ENCODE measurements around the gene AIDA.
"Not testable (repeated sequence)": the region's sequence is repeated elsewhere in the genome, so short reads cannot be mapped to it uniquely, and the experiment has no call there.

AIDA gene

GRCh38 chr1:222694927-222695326 lies 17.4 kb downstream of the AIDA start:
- H3K27ac ChIP-seq, result no peak overlapping the region
- TF ChIP-seq Cebpa-rat (IDR thresholded peaks at IDR 0.05), result no peak
- no peaks in the 10 kb centered on the region for H3K4me1 ChIP-seq
- H3K4me2 ChIP-seq, result no peak overlapping the region
- H3K9ac ChIP-seq, result no peak overlapping the region
- H3K27me3 ChIP-seq, result no peaks in the 10 kb centered on the region
- H3K9me3 ChIP-seq, result no peaks in the 10 kb centered on the region
- no peak overlapping the region for H3K4me3 ChIP-seq
- H4K20me1 ChIP-seq, result peaks cover 9% of the 10 kb centered on the region
- peaks cover 27% of the 10 kb centered on the region for H3K36me3 ChIP-seq

GRCh38 chr1:222691016-222691415 lies 21.3 kb downstream of the AIDA start:
- Histone ChIP-seq H3K4me1 (no peaks in the 10 kb centered on the region), H4K20me1 (peaks cover 9% of the 10 kb centered on the region), H3K9me3 (no peaks in the 10 kb centered on the region), H3K4me2 (no peak overlapping the region), H3K4me3 (no peak overlapping the region), H3K36me3 (peaks cover 29% of the 10 kb centered on the region), H3K27ac (no peak overlapping the region), H3K27me3 (no peaks in the 10 kb centered on the region), H3K9ac (no peak overlapping the region)
- TF ChIP-seq Cebpa-rat (IDR thresholded peaks at IDR 0.05), result no peak

GRCh38 chr1:222680080-222680479 lies 32.2 kb downstream of the AIDA start:
- Histone ChIP-seq H3K27me3 (no peaks in the 10 kb centered on the region), H3K9ac (no peak overlapping the region), H3K9me3 (no peaks in the 10 kb centered on the region), H3K4me3 (no peak overlapping the region), H3K36me3 (peaks cover 36% of the 10 kb centered on the region), H4K20me1 (no peaks in the 10 kb centered on the region), H3K27ac (no peak overlapping the region), H3K4me2 (no peak overlapping the region), H3K4me1 (no peaks in the 10 kb centered on the region)
- TF ChIP-seq Cebpa-rat (IDR thresholded peaks at IDR 0.05), result no peak

GRCh38 chr1:222670110-222670509 lies 42.2 kb downstream of the AIDA start:
- Histone ChIP-seq H3K9ac (no peak overlapping the region), H3K4me3 (no peak overlapping the region), H3K4me2 (no peak overlapping the region), H4K20me1 (no peaks in the 10 kb centered on the region), H3K27ac (no peak overlapping the region), H3K36me3 (peaks cover 68% of the 10 kb centered on the region), H3K9me3 (no peaks in the 10 kb centered on the region), H3K27me3 (no peaks in the 10 kb centered on the region), H3K4me1 (no peaks in the 10 kb centered on the region)
- TF ChIP-seq Cebpa-rat (IDR thresholded peaks at IDR 0.05), result no peak

- H4K20me1 ChIP-seq, H3K27ac ChIP-seq: not testable (repeated sequence)
Observed at GRCh38 chr1:222669107-222669506, 43.2 kb downstream of the AIDA start.

GRCh38 chr1:222668184-222668583 lies 44.1 kb downstream of the AIDA start:
- not testable (repeated sequence) for H4K20me1 ChIP-seq, H3K9me3 ChIP-seq, H3K4me1 ChIP-seq, H3K27me3 ChIP-seq, H3K4me2 ChIP-seq, H3K27ac ChIP-seq, H3K4me3 ChIP-seq, H3K9ac ChIP-seq
- peaks cover 73% of the 10 kb centered on the region for H3K36me3 ChIP-seq

More at GRCh38 chr1:222669107-222669506, 43.2 kb downstream of the AIDA start:
- H3K36me3 ChIP-seq, result peaks cover 73% of the 10 kb centered on the region
- not testable (repeated sequence) for H3K9me3 ChIP-seq, H3K4me1 ChIP-seq, H3K9ac ChIP-seq, H3K4me2 ChIP-seq, H3K27me3 ChIP-seq, H3K4me3 ChIP-seq

- H3K27me3 ChIP-seq, result no peaks in the 10 kb centered on the region
- H4K20me1 ChIP-seq, result no peaks in the 10 kb centered on the region
- no peak overlapping the region for H3K4me2 ChIP-seq
- no peak for TF ChIP-seq Cebpa-rat (IDR thresholded peaks at IDR 0.05)
- no peak overlapping the region for H3K4me3 ChIP-seq
- no peaks in the 10 kb centered on the region for H3K9me3 ChIP-seq
- no peaks in the 10 kb centered on the region for H3K4me1 ChIP-seq
- peaks cover 76% of the 10 kb centered on the region for H3K36me3 ChIP-seq
- no peak overlapping the region for H3K9ac ChIP-seq
- no peak overlapping the region for H3K27ac ChIP-seq
Observed at GRCh38 chr1:222665964-222666363, 46.3 kb downstream of the AIDA start.

- Histone ChIP-seq H3K4me3 (no peak overlapping the region), H3K27me3 (no peaks in the 10 kb centered on the region), H3K27ac (no peak overlapping the region), H3K9me3 (no peaks in the 10 kb centered on the region), H3K36me3 (peaks cover 91% of the 10 kb centered on the region), H3K4me2 (no peak overlapping the region), H3K4me1 (no peaks in the 10 kb centered on the region), H3K9ac (no peak overlapping the region), H4K20me1 (no peaks in the 10 kb centered on the region)
- TF ChIP-seq Cebpa-rat (IDR thresholded peaks at IDR 0.05), result no peak
Observed at GRCh38 chr1:222663431-222663934, 48.8 kb downstream of the AIDA start.

GRCh38 chr1:222657899-222658298 lies 54.4 kb downstream of the AIDA start:
- Histone ChIP-seq H3K4me2 (no peak overlapping the region), H4K20me1 (no peaks in the 10 kb centered on the region), H3K27ac (no peak overlapping the region), H3K27me3 (no peaks in the 10 kb centered on the region), H3K4me3 (no peak overlapping the region), H3K4me1 (peaks cover 21% of the 10 kb centered on the region), H3K9ac (no peak overlapping the region), H3K36me3 (peaks cover 91% of the 10 kb centered on the region), H3K9me3 (no peaks in the 10 kb centered on the region)
- TF ChIP-seq Cebpa-rat (IDR thresholded peaks at IDR 0.05), result no peak

GRCh38 chr1:222656391-222657155 lies 55.7 kb downstream of the AIDA start:
- peaks cover 21% of the 10 kb centered on the region for H3K4me1 ChIP-seq
- H3K27ac ChIP-seq, result no peak overlapping the region
- peaks cover 91% of the 10 kb centered on the region for H3K36me3 ChIP-seq
- H3K9me3 ChIP-seq, result no peaks in the 10 kb centered on the region
- H3K27me3 ChIP-seq, result no peaks in the 10 kb centered on the region
- no peak overlapping the region for H3K9ac ChIP-seq
- TF ChIP-seq Cebpa-rat (IDR thresholded peaks at IDR 0.05), result no peak
- H3K4me2 ChIP-seq, result no peak overlapping the region
- H3K4me3 ChIP-seq, result no peak overlapping the region
- H4K20me1 ChIP-seq, result no peaks in the 10 kb centered on the region

Measured in BLaER1 (cell line).